Endothelial cell of umbilical vein (primary cell): ENCODE measurements around the gene RINL.

ENCODE experiments used
- CTCF ChIP-seq, 2 donors: IDR thresholded peaks; 1 replicate in 1 of 2; 2 replicates in 1 of 2; pipeline ENCODE4 v1.5.1; 2011; ENCODE audit warnings: low read length in 2 of 2, mild to moderate bottlenecking in 2 of 2, moderate library complexity in 2 of 2, control low read depth in 1 of 2, inconsistent platforms in 1 of 2, low read depth in 1 of 2; ENCODE audit not compliant: insufficient read depth in 1 of 2; ENCODE audit errors: extremely low read depth in 1 of 2
- EZH2 ChIP-seq: IDR thresholded peaks from 2 replicates; pipeline ENCODE4 v1.6.1; 2012; ENCODE audit warnings: borderline replicate concordance, low read depth, mild to moderate bottlenecking, moderate library complexity, low read length, inconsistent platforms; ENCODE audit not compliant: severe bottlenecking
- FOS ChIP-seq: IDR thresholded peaks from 2 replicates; pipeline ENCODE4 v1.6.1; 2011; ENCODE audit warnings: mild to moderate bottlenecking, low read length, moderate library complexity, borderline replicate concordance; ENCODE audit not compliant: insufficient read depth
- JUN ChIP-seq: IDR thresholded peaks from 2 replicates; pipeline ENCODE4 v1.6.1; 2011; ENCODE audit warnings: borderline replicate concordance, low read depth; ENCODE audit not compliant: insufficient read length, insufficient read depth
- MYC ChIP-seq: IDR thresholded peaks from one replicate; pipeline ENCODE4 v1.6.1; 2011; ENCODE audit warnings: mild to moderate bottlenecking, low read depth, low read length
- POLR2A ChIP-seq: IDR thresholded peaks from 2 replicates; pipeline ENCODE4 v1.6.1; 2012; ENCODE audit warnings: low read depth, mild to moderate bottlenecking, control low read depth, low read length
- TF ChIP-seq, protein P1 (sequence below): IDR thresholded peaks from 2 replicates; pipeline ENCODE4 v1.6.1; 2011; ENCODE audit not compliant: insufficient read depth, insufficient read length

- TF ChIP-seq POLR2A (no peak), EZH2 (no peak), CTCF (IDR thresholded peaks at IDR 0.05; ENCODE audit: extremely low read depth in 1 of 2, insufficient read depth in 1 of 2, low read depth in 1 of 2, low read length in 2 of 2) (no peak), MYC (no peak), FOS (no peak), JUN (no peak)
- TF ChIP-seq, protein P1, sequence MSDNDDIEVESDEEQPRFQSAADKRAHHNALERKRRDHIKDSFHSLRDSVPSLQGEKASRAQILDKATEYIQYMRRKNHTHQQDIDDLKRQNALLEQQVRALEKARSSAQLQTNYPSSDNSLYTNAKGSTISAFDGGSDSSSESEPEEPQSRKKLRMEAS: no peak
Measured at GRCh38 chr19:38920602-38921419, 42.7 kb upstream of the RINL start.
